Neural progenitor cell (in vitro differentiated cells): ENCODE results near the gene LRRC75A. TPM values are rescaled to one million over a fixed set of nuclear protein-coding genes. Genes with fewer than 3 reads are reported as not detected.

Source experiments
- DNase-seq: peaks from one replicate; pipeline ENCODE4 v3.0.0-alpha.2; 2016; ENCODE audit warnings: low spot score
- H2AFZ ChIP-seq: fragments of 200-600 bp; sonication (generic); replicated peaks from 2 replicates; pipeline ENCODE4 v1.6.1; 2016; ENCODE audit warnings: antibody characterized with exemption
- H3F3A ChIP-seq: fragments of 200-600 bp; sonication (generic); 2 replicates; pipeline ENCODE4 v1.6.1; 2016; ENCODE audit warnings: antibody characterized with exemption, low read depth
- H3K27ac ChIP-seq: fragments of 200-600 bp; sonication (generic); 2 replicates; pipeline ENCODE4 v1.5.1; 2016; ENCODE audit warnings: mild to moderate bottlenecking
- H3K27me3 ChIP-seq: fragments of 200-600 bp; sonication (generic); 2 replicates; pipeline ENCODE4 v1.6.1; 2016; ENCODE audit warnings: mild to moderate bottlenecking, moderate library complexity
- H3K36me3 ChIP-seq: fragments of 200-600 bp; sonication (generic); 2 replicates; pipeline ENCODE4 v1.5.1; 2016
- H3K4me1 ChIP-seq: fragments of 200-600 bp; sonication (generic); 2 replicates; pipeline ENCODE4 v1.6.1; 2016; ENCODE audit warnings: mixed run types
- H3K4me2 ChIP-seq: fragments of 200-600 bp; sonication (generic); 2 replicates; pipeline ENCODE4 v1.6.1; 2016
- H3K4me3 ChIP-seq: fragments of 200-600 bp; sonication (generic); 2 replicates; pipeline ENCODE4 v1.5.1; 2016
- H3K79me2 ChIP-seq: fragments of 200-600 bp; sonication (generic); 2 replicates; pipeline ENCODE4 v1.6.1; 2016; ENCODE audit warnings: low read depth
- H3K9ac ChIP-seq: fragments of 200-600 bp; sonication (generic); 2 replicates; pipeline ENCODE4 v1.6.1; 2016
- H3K9me3 ChIP-seq: fragments of 200-600 bp; sonication (generic); 2 replicates; pipeline ENCODE4 v1.5.1; 2016; ENCODE audit warnings: low read depth
- H4K20me1 ChIP-seq: fragments of 200-600 bp; sonication (generic); 2 replicates; pipeline ENCODE4 v1.6.1; 2016; ENCODE audit warnings: low read depth
- H3K27ac Mint-ChIP-seq: 3 replicates; pipeline ENCODE4 v1.8.0; 2021; ENCODE audit warnings: mixed read lengths
- H3K27me3 Mint-ChIP-seq: 2 replicates; pipeline ENCODE4 v1.8.0; 2022; ENCODE audit warnings: low read depth, mild to moderate bottlenecking, inconsistent platforms, moderate library complexity, mixed read lengths; ENCODE audit not compliant: insufficient read depth
- H3K36me3 Mint-ChIP-seq: 3 replicates; pipeline ENCODE4 v1.8.0; 2021; ENCODE audit warnings: mixed read lengths
- H3K4me1 Mint-ChIP-seq: 3 replicates; pipeline ENCODE4 v1.8.0; 2021; ENCODE audit warnings: mixed read lengths
- H3K4me3 Mint-ChIP-seq: 3 replicates; pipeline ENCODE4 v1.8.0; 2021; ENCODE audit warnings: mild to moderate bottlenecking, moderate library complexity, mixed read lengths
- H3K9me3 Mint-ChIP-seq: 3 replicates; pipeline ENCODE4 v1.8.0; 2020; ENCODE audit warnings: mixed read lengths
- EZH2 ChIP-seq: fragments of 200-600 bp; sonication (generic); IDR thresholded peaks from 2 replicates; pipeline ENCODE4 v1.6.1; 2017; ENCODE audit warnings: antibody characterized with exemption, mild to moderate bottlenecking, moderate library complexity
- EZH2phosphoT487 ChIP-seq: fragments of 200-600 bp; sonication (generic); IDR thresholded peaks from 2 replicates; pipeline ENCODE4 v1.6.1; 2017; ENCODE audit warnings: antibody characterized with exemption
- total RNA-seq: library from RNA; depleted of rRNA; stranded (reverse); fragments of >200 nt; gene quantifications from 2 replicates; pipeline ENCODE4 v1.2.3, GENCODE V29; 2015; ENCODE audit warnings: low replicate concordance
- TF ChIP-seq, protein P1 (sequence below): fragments of 200-600 bp; sonication (generic); IDR thresholded peaks from 2 replicates; pipeline ENCODE4 v1.5.1; 2017; ENCODE audit warnings: antibody characterized with exemption, mild to moderate bottlenecking

LRRC75A gene
- total RNA-seq, 1 donor from 2014 or later = 4.0 TPM

- Histone ChIP-seq H3K27me3 (peaks cover 47% of the 10 kb centered on the region), H3K9me3 (no peaks in the 10 kb centered on the region), H3K4me2 (no peak overlapping the region), H4K20me1 (peaks cover 3% of the 10 kb centered on the region), H2AFZ (no peak overlapping the region), H3K4me1 (peaks cover 12% of the 10 kb centered on the region), H3K27ac (no peak overlapping the region), H3K79me2 (no peaks in the 10 kb centered on the region), H3K9ac (no peak overlapping the region), H3K36me3 (no peaks in the 10 kb centered on the region), H3F3A (peaks cover 18% of the 10 kb centered on the region), H3K4me3 (no peak overlapping the region)
- TF ChIP-seq, protein P1, sequence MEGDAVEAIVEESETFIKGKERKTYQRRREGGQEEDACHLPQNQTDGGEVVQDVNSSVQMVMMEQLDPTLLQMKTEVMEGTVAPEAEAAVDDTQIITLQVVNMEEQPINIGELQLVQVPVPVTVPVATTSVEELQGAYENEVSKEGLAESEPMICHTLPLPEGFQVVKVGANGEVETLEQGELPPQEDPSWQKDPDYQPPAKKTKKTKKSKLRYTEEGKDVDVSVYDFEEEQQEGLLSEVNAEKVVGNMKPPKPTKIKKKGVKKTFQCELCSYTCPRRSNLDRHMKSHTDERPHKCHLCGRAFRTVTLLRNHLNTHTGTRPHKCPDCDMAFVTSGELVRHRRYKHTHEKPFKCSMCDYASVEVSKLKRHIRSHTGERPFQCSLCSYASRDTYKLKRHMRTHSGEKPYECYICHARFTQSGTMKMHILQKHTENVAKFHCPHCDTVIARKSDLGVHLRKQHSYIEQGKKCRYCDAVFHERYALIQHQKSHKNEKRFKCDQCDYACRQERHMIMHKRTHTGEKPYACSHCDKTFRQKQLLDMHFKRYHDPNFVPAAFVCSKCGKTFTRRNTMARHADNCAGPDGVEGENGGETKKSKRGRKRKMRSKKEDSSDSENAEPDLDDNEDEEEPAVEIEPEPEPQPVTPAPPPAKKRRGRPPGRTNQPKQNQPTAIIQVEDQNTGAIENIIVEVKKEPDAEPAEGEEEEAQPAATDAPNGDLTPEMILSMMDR = no peak
- TF ChIP-seq EZH2 (no peak), EZH2phosphoT487 (no peak)
- Mint-ChIP-seq H3K27ac (no peak overlapping the region), H3K36me3 (peaks cover 1% of the 10 kb centered on the region), H3K27me3 (peaks cover 23% of the 10 kb centered on the region), H3K4me1 (peaks cover 11% of the 10 kb centered on the region), H3K4me3 (no peak overlapping the region), H3K9me3 (peaks cover 2% of the 10 kb centered on the region)
- no peak for DNase-seq
Observed at GRCh38 chr17:16495561-16495960, 3.6 kb upstream of the LRRC75A start.

DNA sequence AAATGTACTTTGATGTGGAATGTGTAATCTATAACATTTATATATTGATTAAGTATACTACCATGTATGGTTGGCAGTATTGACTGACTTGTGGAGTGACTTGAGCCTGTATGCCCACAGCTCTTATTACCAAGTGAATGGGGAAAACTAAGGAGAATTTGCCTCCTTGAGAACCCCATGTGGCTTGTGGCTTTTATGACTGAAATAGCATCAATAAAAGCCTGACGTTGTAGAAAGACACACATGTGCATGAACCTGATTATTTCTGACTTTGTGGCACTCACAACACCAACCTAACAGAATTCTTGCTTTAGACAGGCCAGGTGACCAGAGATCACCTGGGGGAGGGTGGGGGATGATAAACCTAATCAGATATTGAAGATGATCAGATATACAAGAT is 2.1 kb upstream of the LRRC75A start:
- H3K36me3 Mint-ChIP-seq = peaks cover 1% of the 10 kb centered on the region
- H3K4me3 ChIP-seq = no peak overlapping the region
- no peak overlapping the region for H3K27ac ChIP-seq
- H2AFZ ChIP-seq = no peak overlapping the region
- H3K9ac ChIP-seq = no peak overlapping the region
- no peak overlapping the region for H3K4me3 Mint-ChIP-seq
- H3K79me2 ChIP-seq = no peaks in the 10 kb centered on the region
- peaks cover 4% of the 10 kb centered on the region for H4K20me1 ChIP-seq
- no peak overlapping the region for H3K4me2 ChIP-seq
- peaks cover 19% of the 10 kb centered on the region for H3F3A ChIP-seq
- no peaks in the 10 kb centered on the region for H3K36me3 ChIP-seq
- H3K4me1 ChIP-seq = peaks cover 13% of the 10 kb centered on the region
- TF ChIP-seq, protein P1 = no peak
- TF ChIP-seq EZH2phosphoT487 (no peak), EZH2 (no peak)
- H3K27ac Mint-ChIP-seq = no peak overlapping the region
- peaks cover 62% of the 10 kb centered on the region for H3K27me3 ChIP-seq
- H3K4me1 Mint-ChIP-seq = peaks cover 23% of the 10 kb centered on the region
- peaks cover 2% of the 10 kb centered on the region for H3K9me3 Mint-ChIP-seq
- no peaks in the 10 kb centered on the region for H3K9me3 ChIP-seq
- no peak for DNase-seq
- H3K27me3 Mint-ChIP-seq = peaks cover 23% of the 10 kb centered on the region

DNA sequence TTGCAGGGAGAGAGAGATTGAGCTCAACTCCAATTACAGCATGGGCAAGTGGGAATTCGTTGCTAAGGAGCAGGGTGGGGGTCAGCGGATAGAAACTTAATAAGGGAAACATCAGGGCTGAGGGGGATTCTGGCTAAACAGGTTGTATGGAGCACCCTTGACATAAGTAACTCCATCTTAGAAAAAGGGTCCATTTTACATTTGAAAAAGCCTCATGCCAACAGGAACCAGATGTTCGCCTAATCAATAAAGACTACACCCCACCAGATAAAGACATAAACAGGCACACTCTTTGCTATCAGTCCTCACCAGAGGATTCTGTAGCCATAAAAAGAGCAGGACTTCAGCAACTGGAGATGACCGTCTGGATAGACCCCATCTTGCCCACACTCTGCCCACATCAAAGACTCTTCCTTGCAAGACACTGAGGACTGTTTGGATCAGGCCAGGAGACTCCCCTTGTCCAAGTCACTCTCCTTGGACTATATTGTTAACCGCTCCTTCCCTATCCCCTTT is 1.6 kb upstream of the LRRC75A start:
- H4K20me1 ChIP-seq = peaks cover 4% of the 10 kb centered on the region
- no peak overlapping the region for H3K27ac ChIP-seq
- Mint-ChIP-seq H3K4me3 (peak overlapping the region; percentile 89), H3K27ac (no peak overlapping the region), H3K36me3 (peaks cover 1% of the 10 kb centered on the region), H3K4me1 (peaks cover 28% of the 10 kb centered on the region), H3K9me3 (peaks cover 2% of the 10 kb centered on the region), H3K27me3 (peaks cover 27% of the 10 kb centered on the region)
- H3F3A ChIP-seq = peaks cover 19% of the 10 kb centered on the region
- H3K36me3 ChIP-seq = no peaks in the 10 kb centered on the region
- no peak overlapping the region for H3K4me3 ChIP-seq
- no peaks in the 10 kb centered on the region for H3K9me3 ChIP-seq
- no peak for TF ChIP-seq EZH2phosphoT487
- TF ChIP-seq EZH2 = no peak
- TF ChIP-seq, protein P1 = no peak
- DNase-seq = no peak
- H2AFZ ChIP-seq = no peak overlapping the region
- no peaks in the 10 kb centered on the region for H3K79me2 ChIP-seq
- H3K9ac ChIP-seq = no peak overlapping the region
- peaks cover 64% of the 10 kb centered on the region for H3K27me3 ChIP-seq
- no peak overlapping the region for H3K4me2 ChIP-seq
- H3K4me1 ChIP-seq = peaks cover 13% of the 10 kb centered on the region
